ENCODE results near the gene FBXO10. TPM values are rescaled to one million over a fixed set of nuclear protein-coding genes. Genes with fewer than 3 reads are reported as not detected.
A peak's percentile ranks its signal among the peaks of the same experiment; 100 is the strongest.

The FBXO10 gene
- total and polyA plus RNA-seq, 2 of the 8 experiments (the other 6 are each of a cell fraction or from before 2014, with no cell fraction given) = 13.1 to 13.9 TPM

DNA sequence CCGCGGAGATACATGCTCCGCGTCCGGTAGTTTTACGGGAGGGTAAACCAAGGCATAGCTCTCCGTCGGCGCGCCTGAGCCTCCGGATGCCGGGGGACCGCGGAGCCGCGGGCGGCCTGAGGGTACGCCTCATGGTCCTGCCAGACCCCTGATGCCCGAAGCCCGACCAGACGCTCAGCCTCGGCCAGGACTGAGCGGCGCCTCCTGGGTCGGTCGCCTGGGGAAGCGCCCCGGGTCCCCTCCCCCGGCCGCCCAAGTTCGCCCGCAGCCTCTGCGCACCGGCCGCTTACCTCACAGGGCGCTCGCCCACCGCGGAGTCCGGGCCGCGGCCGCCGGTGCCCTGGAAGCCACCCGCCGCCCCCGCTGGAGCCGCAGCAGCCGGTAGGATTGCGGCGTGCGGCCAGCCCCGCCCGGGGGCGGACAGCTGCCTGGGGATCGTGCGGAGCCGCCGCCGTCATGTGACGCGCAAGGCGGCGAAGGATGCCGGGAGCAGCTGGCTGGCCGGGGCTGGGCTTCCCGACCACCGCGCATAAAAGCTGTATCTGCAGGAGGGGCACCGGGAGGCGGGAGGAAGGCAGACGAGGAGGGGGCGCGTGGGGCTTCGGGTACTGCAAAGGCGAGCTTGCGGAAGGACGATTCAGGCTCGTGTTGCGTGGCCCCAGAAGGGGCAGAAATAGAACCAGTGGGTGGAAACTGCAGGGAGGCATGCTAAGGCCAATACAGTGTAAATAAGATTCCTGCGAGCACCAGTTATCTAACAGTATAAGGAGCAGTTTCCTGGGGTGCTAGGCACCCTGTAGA is at the start of gene FBXO10 (continued):
- TF ChIP-seq SP2 (IDR thresholded peaks at IDR 0.05; ENCODE audit: low read length) (no peak), KDM5A (IDR thresholded peaks at IDR 0.05; ENCODE audit: low read length) (no peak), BRCA1 (IDR thresholded peaks at IDR 0.05; ENCODE audit: low read depth, low read length) (no peak), SIRT6 (IDR thresholded peaks at IDR 0.05; ENCODE audit: low read length) (no peak), SP1 (IDR thresholded peaks at IDR 0.05; ENCODE audit: low read depth, low read length) (no peak), CTBP2 (IDR thresholded peaks at IDR 0.05; ENCODE audit: borderline replicate concordance, insufficient read depth, insufficient read length, low read length) (no peak), PHF8 (conservative IDR thresholded peaks at IDR 0.05; ENCODE audit: low read depth, low read length) (peak; percentile 73; the same call in 1 of the 2 replicates), TAF7 (optimal IDR thresholded peaks at IDR 0.05; ENCODE audit: borderline replicate concordance, low read depth, low read length) (peak; percentile 33), CREB1 (IDR thresholded peaks at IDR 0.05) (peak; percentile 80), JUN (IDR thresholded peaks at IDR 0.05; ENCODE audit: low read depth, low read length) (no peak), BACH1 (IDR thresholded peaks at IDR 0.05; ENCODE audit: low read length) (no peak), CHD2 (IDR thresholded peaks at IDR 0.05; ENCODE audit: low read length) (no peak), KDM4A (IDR thresholded peaks at IDR 0.05; ENCODE audit: low read depth, low read length, severe bottlenecking) (peak; percentile 88), SP4 (IDR thresholded peaks at IDR 0.05; ENCODE audit: low read length) (no peak), TBP (IDR thresholded peaks at IDR 0.05; ENCODE audit: low read depth, low read length) (0 out of 2 replicates have a peak, but pooled peaks have one; percentile 43)
- TF ChIP-seq, protein P1, sequence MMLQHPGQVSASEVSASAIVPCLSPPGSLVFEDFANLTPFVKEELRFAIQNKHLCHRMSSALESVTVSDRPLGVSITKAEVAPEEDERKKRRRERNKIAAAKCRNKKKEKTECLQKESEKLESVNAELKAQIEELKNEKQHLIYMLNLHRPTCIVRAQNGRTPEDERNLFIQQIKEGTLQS (IDR thresholded peaks at IDR 0.05; ENCODE audit: insufficient read depth, low read depth, low read length) = peak; percentile 66; the same call in 1 of the 2 replicates
